Measurements from ENCODE around the gene SPATA9. TPM values are rescaled to one million over a fixed set of nuclear protein-coding genes. Genes with fewer than 3 reads are reported as not detected.

SPATA9 gene
- not detected for polyA plus RNA-seq (2013, experiment 1 of 4)
- polyA plus RNA-seq (2013, experiment 2 of 4), result not detected
- polyA plus RNA-seq (2013, experiment 3 of 4), result not detected
- not detected for polyA plus RNA-seq (2013, experiment 4 of 4)

- Histone ChIP-seq H3K36me3 (ENCODE audit: control insufficient read depth, insufficient read depth, low read length) (no peaks in the 10 kb centered on the region), H3K27ac (ENCODE audit: insufficient read depth, low read depth, low read length, poor library complexity, severe bottlenecking) (no peak within 1 kb of the TSS), H3K9me3 (ENCODE audit: control insufficient read depth, low read length) (no peaks in the 10 kb centered on the region), H3K27me3 (ENCODE audit: control insufficient read depth, insufficient read depth, low read length, poor library complexity, severe bottlenecking) (no peaks in the 10 kb centered on the region), H3K4me3 (ENCODE audit: insufficient read depth, low read depth, low read length) (no peak within 1 kb of the TSS), H3K4me1 (ENCODE audit: control insufficient read depth, insufficient read depth, low read length) (peaks cover 3% of the 10 kb centered on the region)
- WGBS, 2 experiments, result 14 to 42% methylated on average over 1 of the region's 1 CpG
These were observed at the start of gene SPATA9 for GRCh38 chr5:95682891-95683290. Gene SPATA9 (minus strand): TSS chr5:95682991. CDS start chr5:95682854, 137 bp downstream.

- WGBS, 2 experiments, result 1% methylated on average over 63 of the region's 64 CpGs
- H3K4me1 ChIP-seq (ENCODE audit: control insufficient read depth, insufficient read depth, low read length), result no peaks in the 10 kb centered on the region
These were observed 49.1 kb upstream of the SPATA9 start for GRCh38 chr5:95731571-95732554.

GRCh38 chr5:95730730-95731570, 48.2 kb upstream of the SPATA9 start, which contains the start of gene RHOBTB3:
Gene RHOBTB3 (plus strand): TSS chr5:95731336. CDS start chr5:95731683, 347 bp downstream.
- Histone ChIP-seq H3K36me3 (ENCODE audit: control insufficient read depth, insufficient read depth, low read length) (no peaks in the 10 kb centered on the region), H3K4me1 (ENCODE audit: control insufficient read depth, insufficient read depth, low read length) (no peaks in the 10 kb centered on the region), H3K9me3 (ENCODE audit: control insufficient read depth, low read length) (no peaks in the 10 kb centered on the region), H3K27ac (ENCODE audit: insufficient read depth, low read depth, low read length, poor library complexity, severe bottlenecking) (peak within 1 kb of the TSS; percentile 45), H3K27me3 (ENCODE audit: control insufficient read depth, insufficient read depth, low read length, poor library complexity, severe bottlenecking) (peaks cover 52% of the 10 kb centered on the region), H3K4me3 (ENCODE audit: insufficient read depth, low read depth, low read length) (peak within 1 kb of the TSS; percentile 59)
- WGBS, 2 experiments, result 0% methylated on average over 78 of the region's 78 CpGs

More at GRCh38 chr5:95731571-95732554, 49.1 kb upstream of the SPATA9 start:
- no peaks in the 10 kb centered on the region for H3K9me3 ChIP-seq (ENCODE audit: control insufficient read depth, low read length)
- peak overlapping the region; percentile 59 for H3K4me3 ChIP-seq (ENCODE audit: insufficient read depth, low read depth, low read length)
- H3K27me3 ChIP-seq (ENCODE audit: control insufficient read depth, insufficient read depth, low read length, poor library complexity, severe bottlenecking), result peaks cover 52% of the 10 kb centered on the region
- H3K36me3 ChIP-seq (ENCODE audit: control insufficient read depth, insufficient read depth, low read length), result no peaks in the 10 kb centered on the region
- H3K27ac ChIP-seq (ENCODE audit: insufficient read depth, low read depth, low read length, poor library complexity, severe bottlenecking), result peak overlapping the region; percentile 45

GRCh38 chr5:95730011-95730700, 47.4 kb upstream of the SPATA9 start:
- no peaks in the 10 kb centered on the region for H3K36me3 ChIP-seq (ENCODE audit: control insufficient read depth, insufficient read depth, low read length)
- WGBS, 2 experiments, result 41 to 49% methylated on average over 8 to 11 of the region's 11 CpGs
- H3K4me1 ChIP-seq (ENCODE audit: control insufficient read depth, insufficient read depth, low read length), result no peaks in the 10 kb centered on the region
- no peak overlapping the region for H3K27ac ChIP-seq (ENCODE audit: insufficient read depth, low read depth, low read length, poor library complexity, severe bottlenecking)
- H3K4me3 ChIP-seq (ENCODE audit: insufficient read depth, low read depth, low read length), result peak overlapping the region; percentile 59
- no peaks in the 10 kb centered on the region for H3K9me3 ChIP-seq (ENCODE audit: control insufficient read depth, low read length)
- H3K27me3 ChIP-seq (ENCODE audit: control insufficient read depth, insufficient read depth, low read length, poor library complexity, severe bottlenecking), result peaks cover 52% of the 10 kb centered on the region

GRCh38 chr5:95729115-95730010, 46.6 kb upstream of the SPATA9 start:
- H3K4me3 ChIP-seq (ENCODE audit: insufficient read depth, low read depth, low read length), result no peak overlapping the region
- H3K4me1 ChIP-seq (ENCODE audit: control insufficient read depth, insufficient read depth, low read length), result no peaks in the 10 kb centered on the region
- H3K9me3 ChIP-seq (ENCODE audit: control insufficient read depth, low read length), result no peaks in the 10 kb centered on the region
- no peak overlapping the region for H3K27ac ChIP-seq (ENCODE audit: insufficient read depth, low read depth, low read length, poor library complexity, severe bottlenecking)
- H3K36me3 ChIP-seq (ENCODE audit: control insufficient read depth, insufficient read depth, low read length), result no peaks in the 10 kb centered on the region
- WGBS, 2 experiments, result 90% methylated on average over 6 of the region's 8 CpGs
- H3K27me3 ChIP-seq (ENCODE audit: control insufficient read depth, insufficient read depth, low read length, poor library complexity, severe bottlenecking), result peaks cover 52% of the 10 kb centered on the region

GRCh38 chr5:95728494-95729114, 45.8 kb upstream of the SPATA9 start:
- peaks cover 46% of the 10 kb centered on the region for H3K27me3 ChIP-seq (ENCODE audit: control insufficient read depth, insufficient read depth, low read length, poor library complexity, severe bottlenecking)
- no peak overlapping the region for H3K4me3 ChIP-seq (ENCODE audit: insufficient read depth, low read depth, low read length)
- H3K4me1 ChIP-seq (ENCODE audit: control insufficient read depth, insufficient read depth, low read length), result no peaks in the 10 kb centered on the region
- WGBS, 2 experiments, result 88 to 93% methylated on average over 3 of the region's 3 CpGs
- H3K27ac ChIP-seq (ENCODE audit: insufficient read depth, low read depth, low read length, poor library complexity, severe bottlenecking), result no peak overlapping the region
- no peaks in the 10 kb centered on the region for H3K36me3 ChIP-seq (ENCODE audit: control insufficient read depth, insufficient read depth, low read length)
- H3K9me3 ChIP-seq (ENCODE audit: control insufficient read depth, low read length), result no peaks in the 10 kb centered on the region

- Histone ChIP-seq H3K4me3 (ENCODE audit: insufficient read depth, low read depth, low read length) (no peak overlapping the region), H3K27ac (ENCODE audit: insufficient read depth, low read depth, low read length, poor library complexity, severe bottlenecking) (no peak overlapping the region), H3K4me1 (ENCODE audit: control insufficient read depth, insufficient read depth, low read length) (no peaks in the 10 kb centered on the region), H3K36me3 (ENCODE audit: control insufficient read depth, insufficient read depth, low read length) (no peaks in the 10 kb centered on the region), H3K9me3 (ENCODE audit: control insufficient read depth, low read length) (no peaks in the 10 kb centered on the region), H3K27me3 (ENCODE audit: control insufficient read depth, insufficient read depth, low read length, poor library complexity, severe bottlenecking) (peaks cover 38% of the 10 kb centered on the region)
- WGBS, 2 experiments, result 87 to 97% methylated on average over 2 of the region's 2 CpGs
These were observed 45.0 kb upstream of the SPATA9 start for GRCh38 chr5:95727764-95728191.

- Histone ChIP-seq H3K4me3 (ENCODE audit: insufficient read depth, low read depth, low read length) (no peak overlapping the region), H3K27ac (ENCODE audit: insufficient read depth, low read depth, low read length, poor library complexity, severe bottlenecking) (no peak overlapping the region), H3K9me3 (ENCODE audit: control insufficient read depth, low read length) (no peaks in the 10 kb centered on the region), H3K27me3 (ENCODE audit: control insufficient read depth, insufficient read depth, low read length, poor library complexity, severe bottlenecking) (peaks cover 31% of the 10 kb centered on the region), H3K36me3 (ENCODE audit: control insufficient read depth, insufficient read depth, low read length) (no peaks in the 10 kb centered on the region), H3K4me1 (ENCODE audit: control insufficient read depth, insufficient read depth, low read length) (no peaks in the 10 kb centered on the region)
- 69 to 70% methylated on average over 3 of the region's 5 CpGs for WGBS, 2 experiments
These were observed 44.3 kb upstream of the SPATA9 start for GRCh38 chr5:95726811-95727763.

All from ectodermal cell (in vitro differentiated cells).